Thyroid gland (tissue), 4 donors: ENCODE data around the gene SPATA2L. TPM values are rescaled to one million over a fixed set of nuclear protein-coding genes. Genes with fewer than 3 reads are reported as not detected.

Experiments
- DNase-seq, 2 donors: peaks; one replicate each; pipeline ENCODE4 v3.0.0-alpha.2; 2019
- H3K27ac ChIP-seq, 3 donors: fragments of 200-600 bp; sonication (generic); 1 replicate in 2 of 3; 2 replicates in 1 of 3; pipeline ENCODE4 v1.5.1; 2016 to 2019; ENCODE audit warnings: mild to moderate bottlenecking in 1 of 3, moderate library complexity in 1 of 3
- H3K27me3 ChIP-seq: fragments of 200-600 bp; sonication (generic); one replicate; pipeline ENCODE4 v1.5.1; 2019
- H3K36me3 ChIP-seq, 2 donors: fragments of 200-600 bp; sonication (generic); one replicate each; pipeline ENCODE4 v1.5.1; 2016 to 2019
- H3K4me1 ChIP-seq, 2 donors: fragments of 200-600 bp; sonication (generic); one replicate each; pipeline ENCODE4 v1.5.1; 2017 to 2019
- H3K4me3 ChIP-seq, 3 donors: fragments of 200-600 bp; sonication (generic); replicated peaks in 1 of 3; 1 replicate in 2 of 3; 2 replicates in 1 of 3; pipeline ENCODE4 v1.5.1; 2016; ENCODE audit warnings: mild to moderate bottlenecking in 1 of 3
- H3K9me3 ChIP-seq: fragments of 200-600 bp; sonication (generic); one replicate; pipeline ENCODE4 v1.5.1; 2017
- POLR2A ChIP-seq, 2 donors: fragments of 450-650 bp; IDR thresholded peaks; one replicate each; pipeline ENCODE4 v1.6.1; 2017; ENCODE audit warnings: antibody characterized with exemption in 2 of 2, mild to moderate bottlenecking in 2 of 2, moderate library complexity in 1 of 2
- WGBS, 2 donors: methylation state at CpG; one replicate each; pipeline ENCODE4 v1.1.5; 2017; 5-methylcytosine and 5-hydroxymethylcytosine counted together
- intact Hi-C: fragments of 100-400 bp; cut with DNase I; formaldehyde crosslinking; loops from one replicate; pipeline ENCODE4 v1.15.1; 2023
- total RNA-seq, 4 donors: library from RNA; depleted of rRNA; stranded (reverse); fragments of >200 nt; gene quantifications; one replicate each; pipeline ENCODE4 v1.2.3, GENCODE V29; 2016
- TF ChIP-seq, protein P1 (sequence below), 6 experiments: fragments of 200-600 bp in 3 of 6; fragments of 450-650 bp in 3 of 6; sonication (generic) in 3 of 6; IDR thresholded peaks; one replicate each; pipeline ENCODE4 v1.5.1; 2016 to 2019; ENCODE audit warnings: antibody characterized with exemption in 6 of 6, mild to moderate bottlenecking in 2 of 6, inconsistent platforms in 1 of 6, moderate library complexity in 1 of 6

SPATA2L gene
- total RNA-seq, 4 donors from 2014 or later: 22.4 to 31.9 (median 27.7) TPM

DNA sequence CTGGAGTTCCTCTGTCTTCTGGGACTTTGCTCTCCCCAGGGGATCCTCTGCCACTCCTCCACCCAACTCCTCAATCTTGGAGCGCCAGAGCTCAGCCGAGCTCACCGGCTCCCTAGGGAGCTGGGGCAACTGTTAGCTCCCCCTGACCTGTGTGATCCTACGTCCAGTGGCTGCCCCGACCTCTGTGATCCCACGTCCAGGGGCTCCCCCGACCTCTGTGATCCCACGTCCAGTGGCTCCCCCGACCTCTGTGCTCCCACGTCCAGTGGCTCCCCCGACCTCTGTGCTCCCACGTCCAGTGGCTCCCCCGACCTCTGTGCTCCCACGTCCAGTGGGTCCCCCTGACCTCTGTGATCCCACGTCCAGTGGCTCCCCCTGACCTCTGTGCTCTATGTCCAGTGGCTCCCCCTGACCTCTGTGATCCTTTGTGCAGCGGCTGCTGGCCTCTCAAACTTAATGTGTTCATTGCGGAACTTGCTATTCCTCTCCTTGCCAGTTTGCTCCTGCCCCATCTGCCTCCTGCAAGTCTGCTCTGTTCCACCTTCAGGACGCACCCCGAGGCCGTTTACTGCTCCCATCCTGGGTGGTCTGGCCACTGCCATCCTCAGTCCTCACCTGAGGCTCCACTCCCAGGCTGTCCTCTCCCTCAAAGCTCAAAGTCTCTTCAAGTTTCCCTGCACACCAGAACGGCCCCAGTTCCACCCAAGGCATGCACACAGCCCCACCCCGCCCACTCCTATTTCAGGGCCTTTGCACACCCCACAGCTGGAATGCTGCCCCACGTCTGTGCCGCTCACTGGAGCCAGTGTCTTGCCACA is 16.4 kb upstream of the SPATA2L start:
- H3K27ac ChIP-seq: no peak overlapping the region
- no peak for TF ChIP-seq POLR2A (IDR thresholded peaks at IDR 0.05)
- TF ChIP-seq, protein P1, sequence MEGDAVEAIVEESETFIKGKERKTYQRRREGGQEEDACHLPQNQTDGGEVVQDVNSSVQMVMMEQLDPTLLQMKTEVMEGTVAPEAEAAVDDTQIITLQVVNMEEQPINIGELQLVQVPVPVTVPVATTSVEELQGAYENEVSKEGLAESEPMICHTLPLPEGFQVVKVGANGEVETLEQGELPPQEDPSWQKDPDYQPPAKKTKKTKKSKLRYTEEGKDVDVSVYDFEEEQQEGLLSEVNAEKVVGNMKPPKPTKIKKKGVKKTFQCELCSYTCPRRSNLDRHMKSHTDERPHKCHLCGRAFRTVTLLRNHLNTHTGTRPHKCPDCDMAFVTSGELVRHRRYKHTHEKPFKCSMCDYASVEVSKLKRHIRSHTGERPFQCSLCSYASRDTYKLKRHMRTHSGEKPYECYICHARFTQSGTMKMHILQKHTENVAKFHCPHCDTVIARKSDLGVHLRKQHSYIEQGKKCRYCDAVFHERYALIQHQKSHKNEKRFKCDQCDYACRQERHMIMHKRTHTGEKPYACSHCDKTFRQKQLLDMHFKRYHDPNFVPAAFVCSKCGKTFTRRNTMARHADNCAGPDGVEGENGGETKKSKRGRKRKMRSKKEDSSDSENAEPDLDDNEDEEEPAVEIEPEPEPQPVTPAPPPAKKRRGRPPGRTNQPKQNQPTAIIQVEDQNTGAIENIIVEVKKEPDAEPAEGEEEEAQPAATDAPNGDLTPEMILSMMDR (IDR thresholded peaks at IDR 0.05): no peak
- intact Hi-C loops: no loop called here
- peaks cover 12 to 17% of the 10 kb centered on the region in 2 donors for H3K4me1 ChIP-seq
- no peaks in the 10 kb centered on the region for H3K9me3 ChIP-seq
- H3K27me3 ChIP-seq: no peaks in the 10 kb centered on the region
- H3K36me3 ChIP-seq: no peaks in the 10 kb centered on the region
- H3K4me3 ChIP-seq: no peak overlapping the region
- no peak for DNase-seq
- 89 to 91% methylated on average over 24 of the region's 24 CpGs for WGBS, 2 donors

DNA sequence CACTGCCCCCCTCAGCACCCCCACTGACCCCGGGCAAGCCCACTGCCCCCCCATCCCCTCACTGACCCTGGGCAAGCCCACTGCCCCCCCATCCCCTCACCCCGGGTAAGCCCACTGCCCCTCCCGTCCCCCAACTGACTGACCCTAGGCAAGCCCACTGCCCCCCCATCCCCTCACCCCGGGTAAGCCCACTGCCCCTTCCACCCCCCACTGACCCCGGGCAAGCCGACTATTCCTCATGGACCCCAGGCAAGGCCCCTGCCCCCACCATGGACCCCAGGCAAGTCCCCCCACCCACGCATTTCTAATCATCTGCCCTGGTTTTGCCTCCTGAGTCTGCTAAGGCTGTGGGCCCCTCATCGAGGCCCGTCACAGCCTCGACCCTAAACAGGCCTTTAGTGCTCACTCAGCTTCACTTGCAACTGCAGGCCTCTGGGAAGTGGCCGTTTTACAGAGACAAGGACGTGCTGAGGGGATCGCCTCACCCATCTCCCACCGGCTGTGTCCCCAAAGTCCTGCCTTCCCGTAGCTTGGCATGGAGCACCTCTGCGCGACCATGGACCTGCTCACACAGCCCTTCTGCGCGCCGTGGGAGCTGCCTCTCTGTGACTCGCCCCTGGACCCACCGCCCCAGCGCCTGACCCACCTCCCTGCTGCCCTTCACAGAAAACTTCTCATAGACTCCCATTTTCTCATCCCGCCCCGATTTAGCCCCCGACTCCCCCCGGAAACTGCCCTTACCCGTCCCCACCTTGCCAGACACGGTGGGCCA is 15.6 kb upstream of the SPATA2L start:
- Histone ChIP-seq H3K4me3 (no peak overlapping the region), H3K27me3 (no peaks in the 10 kb centered on the region), H3K36me3 (no peaks in the 10 kb centered on the region), H3K4me1 (peaks cover 6 to 12% of the 10 kb centered on the region in 2 donors), H3K27ac (no peak overlapping the region), H3K9me3 (no peaks in the 10 kb centered on the region)
- intact Hi-C loops: no loop called here
- DNase-seq: no peak
- WGBS, 2 donors: 90 to 94% methylated on average over 21 to 27 of the region's 29 CpGs
- TF ChIP-seq, protein P1 (IDR thresholded peaks at IDR 0.05): no peak
- TF ChIP-seq POLR2A (IDR thresholded peaks at IDR 0.05): no peak

DNA sequence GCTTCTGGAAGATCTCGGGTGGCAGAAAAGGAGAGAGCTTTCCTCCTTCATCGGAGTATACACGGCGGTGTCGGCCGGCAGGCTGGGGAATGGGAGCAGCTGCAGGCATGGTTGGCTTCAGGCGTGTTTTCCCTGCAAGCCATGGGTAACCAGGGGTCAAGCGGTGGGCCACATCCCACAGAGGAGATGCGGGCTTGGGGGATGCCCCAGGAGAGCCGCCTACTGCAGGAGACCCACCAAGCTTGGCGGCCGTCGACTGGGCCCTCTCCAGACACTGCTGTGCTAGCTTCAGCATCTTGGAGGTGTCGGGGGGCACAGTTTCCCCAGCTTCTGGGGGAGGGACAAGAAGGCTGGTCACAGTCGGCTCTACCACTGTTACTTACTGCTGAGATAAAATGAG is 15.0 kb upstream of the SPATA2L start:
- 92 to 96% methylated on average over 10 to 15 of the region's 15 CpGs for WGBS, 2 donors
- H3K36me3 ChIP-seq: no peaks in the 10 kb centered on the region

DNA sequence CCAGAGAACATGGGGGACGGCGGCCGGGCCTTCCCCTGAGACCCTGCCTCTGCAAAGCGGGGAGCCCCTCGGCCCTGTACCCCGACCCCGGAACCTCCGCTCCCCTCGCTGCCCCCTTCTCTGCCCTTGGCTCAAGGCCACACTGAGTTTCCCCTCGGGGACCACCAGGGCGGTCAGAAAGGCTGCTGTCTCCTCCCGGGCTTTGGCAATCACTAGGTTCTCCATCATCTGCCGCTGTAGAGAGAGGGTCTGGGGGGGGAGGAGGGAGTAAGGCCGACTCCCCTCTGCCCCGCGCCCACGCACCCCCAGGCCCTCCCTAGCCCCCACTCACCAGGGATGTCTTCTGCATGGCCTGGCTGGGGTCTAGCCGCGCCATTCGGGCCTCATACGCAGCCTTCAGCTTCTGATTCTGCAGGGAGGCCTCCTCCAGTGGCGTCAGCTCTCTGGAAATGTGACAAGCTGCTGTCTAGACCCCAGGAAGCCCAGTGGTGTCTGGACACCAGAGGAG is 10.8 kb upstream of the SPATA2L start:
- Histone ChIP-seq H3K4me1 (peaks cover 7 to 10% of the 10 kb centered on the region in 2 donors), H3K4me3 (no peak overlapping the region), H3K36me3 (no peaks in the 10 kb centered on the region), H3K27ac (no peak overlapping the region), H3K27me3 (no peaks in the 10 kb centered on the region), H3K9me3 (no peaks in the 10 kb centered on the region)
- intact Hi-C loops: no loop called here
- DNase-seq: no peak
- TF ChIP-seq POLR2A (IDR thresholded peaks at IDR 0.05): no peak
- TF ChIP-seq, protein P1 (IDR thresholded peaks at IDR 0.05): no peak
- WGBS, 2 donors: 28 to 31% methylated on average over 9 of the region's 22 CpGs

More for the DNA sequence above, 15.0 kb upstream of the SPATA2L start:
- Histone ChIP-seq H3K9me3 (no peaks in the 10 kb centered on the region), H3K4me1 (peaks cover 12 to 18% of the 10 kb centered on the region in 2 donors), H3K27me3 (no peaks in the 10 kb centered on the region), H3K27ac (no peak overlapping the region), H3K4me3 (no peak overlapping the region)
- TF ChIP-seq, protein P1 (IDR thresholded peaks at IDR 0.05): no peak
- no peak for TF ChIP-seq POLR2A (IDR thresholded peaks at IDR 0.05)
- intact Hi-C loops: no loop called here
- DNase-seq: no peak
